IMR-90 (cell line): ENCODE results near the gene NFATC3. TPM values are rescaled to one million over a fixed set of nuclear protein-coding genes. Genes with fewer than 3 reads are reported as not detected.

Source experiments
- ATAC-seq: fragments of 200-7000 bp; cut with Tn5 transposase; 2 replicates; pipeline ENCODE4 v1.9.1; 2020; ENCODE audit warnings: low read depth, mild to moderate bottlenecking, moderate library complexity
- BruUV-seq: library from RNA; stranded (reverse); fragments of 400-500 nt; replicated peaks from 2 replicates; lab custom pipeline; 2021; lab: Mats Ljungman, UMichigan
- CTCF ChIA-PET: fragments of 300-600 bp; formaldehyde crosslinking; extraction: SDS; loops from one replicate; lab custom pipeline; 2021; ENCODE audit warnings: antibody characterized with exemption; lab: Yijun Ruan, JAX
- POLR2A ChIA-PET: fragments of 300-600 bp; sonication (Branson Sonifier 250); formaldehyde crosslinking; loops from one replicate; lab custom pipeline; 2022; ENCODE audit warnings: antibody characterized with exemption; ENCODE audit not compliant: unreplicated experiment; lab: Charles Lee
- DNase-seq: peaks from one replicate; pipeline ENCODE4 v3.0.0; 2013
- H2AFZ ChIP-seq: replicated peaks from 2 replicates; pipeline ENCODE3; 2013; ENCODE audit warnings: low read length, mild to moderate bottlenecking; ENCODE audit not compliant: poor library complexity
- H2AK5ac ChIP-seq: 2 replicates; pipeline ENCODE4 v1.6.1; 2013; ENCODE audit warnings: low read depth, low read length, inconsistent platforms
- H2AK9ac ChIP-seq: replicated peaks from 2 replicates; pipeline ENCODE3; 2013; ENCODE audit warnings: mild to moderate bottlenecking, low read depth, low read length, moderate library complexity; ENCODE audit not compliant: poor library complexity
- H2BK120ac ChIP-seq: 2 replicates; pipeline ENCODE4 v1.6.1; 2013; ENCODE audit warnings: low read depth, low read length, inconsistent platforms
- H2BK15ac ChIP-seq: 3 replicates; pipeline ENCODE4 v1.6.1; 2013; ENCODE audit warnings: low read depth, low read length, inconsistent platforms
- H2BK20ac ChIP-seq: 2 replicates; pipeline ENCODE4 v1.6.1; 2013; ENCODE audit warnings: low read depth, mild to moderate bottlenecking, inconsistent platforms, low read length, moderate library complexity
- H2BK5ac ChIP-seq: 2 replicates; pipeline ENCODE4 v1.6.1; 2013; ENCODE audit warnings: mild to moderate bottlenecking, low read depth, low read length, inconsistent platforms; ENCODE audit not compliant: poor library complexity, severe bottlenecking
- H3K14ac ChIP-seq: replicated peaks from 2 replicates; pipeline ENCODE4 v1.6.1; 2013; ENCODE audit warnings: low read depth, low read length, inconsistent platforms
- H3K18ac ChIP-seq: 2 replicates; pipeline ENCODE4 v1.6.1; 2013; ENCODE audit warnings: low read depth, low read length, control low read depth
- H3K23ac ChIP-seq: 2 replicates; pipeline ENCODE4 v1.6.1; 2013; ENCODE audit warnings: low read depth, low read length, inconsistent platforms
- H3K27ac ChIP-seq: 2 replicates; pipeline ENCODE4 v1.5.1; 2013; ENCODE audit warnings: mild to moderate bottlenecking, control low read depth, low read length; ENCODE audit not compliant: insufficient read depth
- H3K27me3 ChIP-seq: 2 replicates; pipeline ENCODE4 v1.6.1; 2013; ENCODE audit warnings: low read length; ENCODE audit not compliant: control insufficient read depth, insufficient read depth
- H3K36me3 ChIP-seq: 2 replicates; pipeline ENCODE4 v1.6.1; 2013; ENCODE audit warnings: low read length, mixed read lengths; ENCODE audit not compliant: control insufficient read depth, insufficient read depth
- H3K4ac ChIP-seq: 2 replicates; pipeline ENCODE4 v1.6.1; 2013; ENCODE audit warnings: low read depth, low read length, inconsistent platforms
- H3K4me1 ChIP-seq: 2 replicates; pipeline ENCODE4 v1.6.1; 2013; ENCODE audit warnings: low read length, mixed read lengths; ENCODE audit not compliant: control insufficient read depth, insufficient read depth
- H3K4me2 ChIP-seq: 2 replicates; pipeline ENCODE4 v1.6.1; 2013; ENCODE audit warnings: low read depth, mild to moderate bottlenecking, control low read depth, low read length, moderate library complexity
- H3K4me3 ChIP-seq: 2 replicates; pipeline ENCODE4 v1.5.1; 2013; ENCODE audit warnings: low read depth, mild to moderate bottlenecking, control low read depth, low read length, moderate library complexity; ENCODE audit not compliant: insufficient read depth
- H3K56ac ChIP-seq: 2 replicates; pipeline ENCODE4 v1.6.1; 2013; ENCODE audit warnings: low read length, inconsistent platforms; ENCODE audit not compliant: insufficient read depth; ENCODE audit errors: extremely low read depth
- H3K79me1 ChIP-seq, 2 experiments: 2 replicates each; pipeline ENCODE4 v1.6.1; 2013; ENCODE audit warnings: low read length in 2 of 2, inconsistent platforms in 1 of 2, low read depth in 1 of 2
- H3K9ac ChIP-seq: 2 replicates; pipeline ENCODE4 v1.6.1; 2013; ENCODE audit warnings: low read depth, low read length, control low read depth
- H3K9me1 ChIP-seq: 2 replicates; pipeline ENCODE4 v1.6.1; 2013; ENCODE audit warnings: low read length, inconsistent platforms; ENCODE audit not compliant: insufficient read depth
- H3K9me3 ChIP-seq: 2 replicates; pipeline ENCODE4 v1.6.1; 2013; ENCODE audit warnings: low read length; ENCODE audit not compliant: control insufficient read depth, insufficient read depth
- H4K20me1 ChIP-seq: 2 replicates; pipeline ENCODE4 v1.6.1; 2013; ENCODE audit warnings: low read length, inconsistent platforms; ENCODE audit not compliant: insufficient read depth
- H4K5ac ChIP-seq: 2 replicates; pipeline ENCODE4 v1.6.1; 2013; ENCODE audit warnings: mild to moderate bottlenecking, low read depth, low read length, control low read depth
- H4K8ac ChIP-seq, 2 experiments: 2 replicates each; pipeline ENCODE4 v1.6.1; 2013; ENCODE audit warnings: low read depth in 2 of 2, low read length in 2 of 2, control low read depth in 1 of 2, inconsistent platforms in 1 of 2
- H4K91ac ChIP-seq: 2 replicates; pipeline ENCODE4 v1.6.1; 2013; ENCODE audit warnings: low read depth, low read length, inconsistent platforms; ENCODE audit not compliant: insufficient read depth
- BHLHE40 ChIP-seq: fragments of 150-350 bp; IDR thresholded peaks from 2 replicates; pipeline ENCODE4 v1.6.1; 2016; ENCODE audit warnings: mild to moderate bottlenecking, low read depth, low read length
- ELK1 ChIP-seq: fragments of 150-350 bp; IDR thresholded peaks from 2 replicates; pipeline ENCODE4 v1.6.1; 2016; ENCODE audit warnings: low read depth, mild to moderate bottlenecking, low read length, moderate library complexity, borderline replicate concordance
- FOS ChIP-seq: fragments of 150-350 bp; IDR thresholded peaks from 2 replicates; pipeline ENCODE4 v1.6.1; 2016; ENCODE audit warnings: low read depth, low read length
- MXI1 ChIP-seq: IDR thresholded peaks from 2 replicates; pipeline ENCODE4 v1.6.1; 2012; ENCODE audit warnings: low read depth, mild to moderate bottlenecking, low read length, moderate library complexity, borderline replicate concordance
- NFE2L2 ChIP-seq: fragments of 150-350 bp; IDR thresholded peaks from 2 replicates; pipeline ENCODE4 v1.6.1; 2016; ENCODE audit warnings: low read depth, mild to moderate bottlenecking, low read length
- RCOR1 ChIP-seq: IDR thresholded peaks from 2 replicates; pipeline ENCODE4 v1.6.1; 2012; ENCODE audit warnings: mild to moderate bottlenecking, low read length, improper control_type of control experiment; ENCODE audit not compliant: insufficient replicate concordance
- RFX5 ChIP-seq: IDR thresholded peaks from 2 replicates; pipeline ENCODE4 v1.8.0; 2012; ENCODE audit warnings: low read depth, mild to moderate bottlenecking, low read length, moderate library complexity
- SMC3 ChIP-seq: fragments of 150-350 bp; IDR thresholded peaks from 2 replicates; pipeline ENCODE4 v1.6.1; 2016; ENCODE audit warnings: low read depth, mild to moderate bottlenecking, antibody characterized with exemption, low read length, moderate library complexity
- WGBS, 2 experiments: methylation state at CpG; one replicate each; pipeline versions ENCODE4 v1.1.5 to v1.1.7; 2013; ENCODE audit warnings: missing lambda C conversion rate in 2 of 2; ENCODE audit not compliant: insufficient read length in 1 of 2; ENCODE audit errors: extremely low coverage in 2 of 2; 5-methylcytosine and 5-hydroxymethylcytosine counted together
- dilution Hi-C: fragments of 300-500 bp; cut with HindIII; formaldehyde crosslinking; loops from one replicate; pipeline ENCODE4 v1.14.3; 2018; ENCODE audit warnings: low sequenced_read_pairs; ENCODE audit not compliant: unreplicated experiment
- in situ Hi-C: fragments of 300-500 bp; cut with MboI; formaldehyde crosslinking; loops from 3 replicates; pipeline ENCODE4 v1.14.3; 2019; ENCODE audit warnings: low sequenced_read_pairs, inconsistent platforms, mixed read lengths
- intact Hi-C: fragments of 100-400 bp; cut with micrococcal nuclease; formaldehyde crosslinking; loops from 2 replicates; pipeline ENCODE4 v1.10.0; 2022
- polyA plus RNA-seq, 3 experiments: library from polyadenylated mRNA; depleted of rRNA; stranded (reverse); fragments of >200 nt; gene quantifications; 2 replicates each; pipeline ENCODE4 v1.2.3, GENCODE V29; 2012; ENCODE audit warnings: low replicate concordance in 1 of 3
- total RNA-seq: library from RNA; depleted of rRNA; stranded (reverse); fragments of >200 nt; gene quantifications from 2 replicates; pipeline ENCODE4 v1.2.3, GENCODE V29; 2012

The NFATC3 gene
- total and polyA plus RNA-seq, 2 of the 4 experiments (the other 2 are of a cell fraction): 6.3 to 21.5 TPM

GRCh38 chr16:68166264-68166663 is 81.1 kb downstream of the NFATC3 start:
- ChIA-PET CTCF (interaction anchor here (0.6 to 1.4 kb wide), 2 partner anchors 72 to 169 kb away, joined by 3 to 4 read pairs; no protein-coding TSS in a partner anchor), POLR2A (no interaction called here)
- no peak overlapping the region for H4K5ac ChIP-seq
- no peak overlapping the region for H3K4ac ChIP-seq
- no peak for ATAC-seq
- H2BK5ac ChIP-seq: no peak overlapping the region
- H2AFZ ChIP-seq: no peak overlapping the region
- dilution Hi-C loops: no loop called here
- H3K9ac ChIP-seq: no peak overlapping the region
- H3K27me3 ChIP-seq: no peaks in the 10 kb centered on the region
- no peak overlapping the region for H3K18ac ChIP-seq
- H3K9me1 ChIP-seq: peaks cover 3% of the 10 kb centered on the region; the same call in 1 of the 2 replicates
- no peak overlapping the region for H3K27ac ChIP-seq
- no peak overlapping the region for H4K8ac ChIP-seq
- H4K91ac ChIP-seq: no peak overlapping the region
- no peak overlapping the region for H3K4me2 ChIP-seq
- H3K36me3 ChIP-seq: peaks cover 4% of the 10 kb centered on the region; the same call in 1 of the 2 replicates
- no peak overlapping the region for H3K4me3 ChIP-seq
- no peak overlapping the region for H2BK15ac ChIP-seq
- in situ Hi-C loops: no loop called here
- H2BK120ac ChIP-seq: no peak overlapping the region
- WGBS, 2 experiments: no CpG with 5 or more reads among the region's 3 CpGs
- no TSS peak for BruUV-seq
- H2AK9ac ChIP-seq: no peak overlapping the region
- H2BK20ac ChIP-seq: no peak overlapping the region
- no peaks in the 10 kb centered on the region; a peak in 2 of 4 replicates for H3K79me1 ChIP-seq
- TF ChIP-seq BHLHE40 (no peak), NFE2L2 (no peak), FOS (no peak), MXI1 (no peak), ELK1 (no peak), RCOR1 (no peak), SMC3 (no peak), RFX5 (no peak)
- no peak overlapping the region for H3K14ac ChIP-seq
- H3K9me3 ChIP-seq: no peaks in the 10 kb centered on the region
- H3K23ac ChIP-seq: no peak overlapping the region
- intact Hi-C loops: no loop called here
- no peaks in the 10 kb centered on the region for H4K20me1 ChIP-seq
- no peak overlapping the region for H3K56ac ChIP-seq
- no peak overlapping the region for H2AK5ac ChIP-seq
- H3K4me1 ChIP-seq: no peaks in the 10 kb centered on the region
- no peak for DNase-seq
